Effector CD4-positive, alpha-beta T cell (primary cell): ENCODE data around the gene ACOT8.
"Not testable (repeated sequence)": the region's sequence is repeated elsewhere in the genome, so short reads cannot be mapped to it uniquely, and the experiment has no call there.

ENCODE experiments used
- DNase-seq: peaks from one replicate; pipeline ENCODE4 v3.0.0-alpha.2; 2020
- total RNA-seq: gene quantifications from one replicate; lab custom pipeline; 2026; lab: John Stamatoyannopoulos, UW

ACOT8 gene
- 15.9 reads per million, percentile 42 among the genes with 10 or more reads in this experiment for total RNA-seq

GRCh38 chr20:45857114-45857881 is at the start of gene ACOT8, which contains the start of gene ZSWIM3:
ACOT8 (minus strand) TSS chr20:45857392; CDS start chr20:45857315, 77 bp downstream.
ZSWIM3 (plus strand) TSS chr20:45857614; CDS start chr20:45857826, 212 bp downstream.
- DNase-seq: peak; percentile 94

GRCh38 chr20:45905505-45906079 is 48.4 kb upstream of the ACOT8 start:
- no peak for DNase-seq

GRCh38 chr20:45904583-45905504 is 47.7 kb upstream of the ACOT8 start:
- DNase-seq: no peak

DNA sequence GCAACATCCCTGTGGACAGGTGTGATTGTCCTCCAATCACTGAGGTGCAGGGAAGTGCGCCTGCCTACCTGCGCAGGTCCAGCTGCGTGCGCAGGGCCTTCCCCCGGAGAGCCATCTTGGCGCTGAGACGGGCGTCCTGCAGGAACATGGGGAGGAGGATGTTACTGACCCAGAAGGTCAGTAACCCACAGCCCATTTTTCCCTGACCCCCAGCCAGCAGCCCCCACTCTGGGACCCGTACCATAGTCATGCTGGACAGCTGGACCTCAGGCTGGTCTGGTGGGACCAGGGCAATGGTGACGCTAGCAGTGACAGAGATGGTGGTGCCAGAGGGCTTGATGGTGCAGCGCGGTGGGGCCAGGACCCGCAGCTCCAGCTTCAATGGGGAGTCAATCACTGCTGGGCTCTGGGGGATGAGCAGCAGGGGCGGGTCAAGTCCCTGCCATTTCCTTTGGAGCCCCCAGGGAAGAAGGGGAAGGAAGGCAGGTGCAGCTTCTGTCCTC is 45.1 kb upstream of the ACOT8 start:
- no peak for DNase-seq

DNA sequence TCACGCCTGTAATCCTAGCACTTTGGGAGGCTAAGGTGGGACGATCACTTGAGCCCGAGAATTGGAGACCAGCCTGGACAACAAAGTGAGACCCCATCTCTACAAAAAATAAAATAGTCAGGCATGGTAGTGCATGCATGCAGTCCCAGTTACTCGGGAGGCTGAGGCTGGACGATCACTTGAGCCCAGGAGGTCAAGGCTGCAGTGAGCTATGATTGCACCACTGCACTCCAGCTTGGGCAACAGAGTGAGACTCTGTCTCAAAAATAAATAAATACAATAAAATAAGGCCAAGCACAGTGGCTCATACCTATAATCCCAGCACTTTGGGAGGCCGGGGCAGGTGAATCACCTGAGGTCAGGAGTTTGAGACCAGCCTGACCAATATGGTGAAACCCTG is 44.1 kb upstream of the ACOT8 start:
- DNase-seq: not testable (repeated sequence)

DNA sequence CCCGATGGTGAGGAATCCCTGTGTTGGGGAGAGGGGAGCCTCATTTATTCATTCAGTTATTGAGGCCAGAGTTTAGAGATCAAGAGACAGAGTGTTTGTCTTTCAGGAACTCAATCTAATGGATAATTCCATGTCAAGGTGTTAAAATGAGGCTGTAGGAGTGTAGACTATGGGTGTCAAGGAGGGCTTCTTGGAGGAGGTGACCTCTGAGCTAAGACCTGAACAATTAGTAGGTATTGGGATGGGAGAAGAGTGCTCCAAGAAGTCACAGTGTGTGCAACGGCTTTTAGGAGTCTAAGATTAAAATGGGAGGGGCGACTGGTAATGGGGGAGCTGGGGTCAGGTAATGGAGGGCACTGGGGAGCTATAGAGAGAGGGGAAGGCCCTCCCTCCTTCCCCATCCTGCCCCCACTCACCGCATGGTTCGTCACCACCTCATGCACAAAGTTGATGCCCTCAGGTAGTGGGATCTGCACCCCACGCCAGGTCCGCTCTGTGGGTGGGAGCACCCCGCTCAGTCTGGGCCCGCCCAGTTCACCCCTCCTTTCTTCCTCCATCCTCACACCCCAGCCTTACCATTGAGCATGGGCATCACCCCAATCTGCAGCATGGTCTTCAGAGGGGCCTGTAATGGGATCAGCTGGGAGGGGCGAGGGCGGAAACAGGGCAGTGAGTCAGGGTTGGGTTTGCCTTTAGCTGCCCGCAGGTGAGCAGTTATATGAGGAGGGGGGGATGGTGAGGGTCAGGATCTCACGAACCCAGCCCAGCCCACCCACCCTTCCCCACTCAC is 42.0 kb upstream of the ACOT8 start:
- no peak for DNase-seq

DNA sequence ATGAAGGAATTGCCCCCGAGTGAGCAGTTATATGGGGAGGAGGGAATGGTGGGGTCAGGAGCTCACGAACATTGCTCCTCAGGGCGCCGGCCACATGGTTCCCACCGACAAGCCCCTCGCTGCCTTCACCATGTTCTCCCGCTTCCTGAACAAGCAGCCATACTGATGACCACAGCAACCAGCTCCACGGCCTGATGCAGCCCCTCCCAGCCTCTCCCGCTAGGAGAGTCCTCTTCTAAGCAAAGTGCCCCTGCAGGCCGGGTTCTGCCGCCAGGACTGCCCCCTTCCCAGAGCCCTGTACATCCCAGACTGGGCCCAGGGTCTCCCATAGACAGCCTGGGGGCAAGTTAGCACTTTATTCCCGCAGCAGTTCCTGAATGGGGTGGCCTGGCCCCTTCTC is 41.1 kb upstream of the ACOT8 start:
- DNase-seq: no peak

DNA sequence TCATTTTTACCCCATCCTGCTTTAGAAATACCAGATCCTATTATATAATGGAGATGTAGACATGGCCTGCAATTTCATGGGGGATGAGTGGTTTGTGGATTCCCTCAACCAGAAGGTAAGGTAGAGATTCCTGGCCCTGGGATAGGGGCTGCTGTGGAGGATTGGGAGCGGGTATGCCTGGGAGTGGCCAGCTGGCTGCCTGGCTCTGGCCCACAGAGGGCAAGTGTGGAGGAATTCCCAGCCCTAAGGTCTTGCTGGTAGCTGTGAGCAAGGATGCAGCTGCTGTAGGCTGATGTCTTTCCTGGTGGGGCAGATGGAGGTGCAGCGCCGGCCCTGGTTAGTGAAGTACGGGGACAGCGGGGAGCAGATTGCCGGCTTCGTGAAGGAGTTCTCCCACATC is 40.5 kb upstream of the ACOT8 start:
- no peak for DNase-seq

DNA sequence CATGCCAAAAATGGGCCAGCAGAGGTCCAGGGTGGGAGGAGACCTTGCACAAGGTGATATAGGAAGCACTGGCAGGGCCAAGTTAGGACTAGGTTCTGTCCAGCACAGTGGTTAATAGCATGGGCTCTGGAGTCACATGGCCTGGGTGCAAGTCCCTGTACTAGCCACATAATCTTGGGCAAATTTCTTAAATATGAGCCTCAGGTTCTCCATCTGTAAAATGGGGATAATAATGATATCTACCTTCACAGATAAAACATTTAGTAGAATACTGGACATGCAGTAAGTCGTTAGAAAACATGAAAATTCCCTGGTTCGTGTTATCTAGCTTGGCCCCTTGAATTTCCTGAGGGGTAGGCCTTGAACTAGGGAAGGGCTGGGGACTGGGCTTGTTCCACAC is 40.1 kb upstream of the ACOT8 start:
- DNase-seq: no peak

DNA sequence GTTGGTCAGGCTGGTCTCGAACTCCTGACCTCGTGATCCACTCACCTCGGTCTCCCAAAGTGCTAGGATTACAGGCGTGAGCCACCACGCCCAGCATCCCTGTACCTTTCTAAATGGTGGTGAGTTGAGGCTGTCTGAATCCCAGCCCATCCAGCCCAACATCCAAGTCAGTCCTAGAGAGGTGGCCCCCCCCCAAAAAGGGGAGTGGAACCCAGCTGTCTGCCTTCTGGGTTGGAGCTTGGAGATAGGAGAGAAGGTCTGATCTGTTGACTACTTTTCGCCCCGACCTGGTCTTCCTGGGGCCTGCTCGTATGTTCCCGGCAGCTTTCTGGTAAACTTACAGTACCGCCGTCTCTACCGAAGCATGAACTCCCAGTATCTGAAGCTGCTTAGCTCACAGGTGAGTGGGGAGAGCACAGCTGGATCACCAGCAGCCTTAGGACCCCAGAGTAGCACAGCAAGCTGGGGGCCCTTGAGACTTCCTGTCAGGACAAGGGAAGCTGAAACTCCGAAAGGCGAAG is 39.5 kb upstream of the ACOT8 start:
- DNase-seq: no peak

DNA sequence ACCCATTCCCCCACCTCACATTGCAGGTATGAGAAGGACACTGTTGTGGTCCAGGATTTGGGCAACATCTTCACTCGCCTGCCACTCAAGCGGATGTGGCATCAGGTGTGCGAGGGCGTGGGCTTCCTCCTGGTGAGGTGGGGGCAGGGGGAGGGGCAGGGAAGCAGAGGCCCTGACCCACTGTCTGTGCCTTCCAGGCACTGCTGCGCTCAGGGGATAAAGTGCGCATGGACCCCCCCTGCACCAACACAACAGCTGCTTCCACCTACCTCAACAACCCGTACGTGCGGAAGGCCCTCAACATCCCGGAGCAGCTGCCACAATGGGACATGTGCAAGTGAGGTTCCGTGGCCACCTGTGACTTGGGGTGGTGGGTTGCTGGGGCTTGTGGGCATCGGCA is 37.6 kb upstream of the ACOT8 start:
- no peak for DNase-seq

DNA sequence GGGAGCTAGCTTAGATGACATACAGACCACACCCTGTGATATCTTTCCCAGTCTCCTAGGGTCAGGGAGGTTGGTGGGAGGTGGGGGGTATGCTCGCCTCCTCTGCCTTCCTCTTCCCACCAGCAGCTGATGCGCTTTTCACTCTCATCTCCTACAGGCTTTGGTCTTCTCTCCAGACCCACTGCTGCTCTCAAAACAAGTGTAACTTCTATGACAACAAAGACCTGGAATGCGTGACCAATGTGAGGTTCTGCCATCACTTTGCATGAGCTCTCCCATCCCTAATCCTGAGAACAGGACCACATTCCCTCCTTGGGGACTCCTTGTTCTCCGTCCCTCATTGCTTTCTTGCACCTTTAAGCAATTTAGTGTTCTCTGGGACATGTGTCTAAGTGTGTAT is 36.6 kb upstream of the ACOT8 start:
- no peak for DNase-seq

- no peak for DNase-seq
These were observed 35.8 kb upstream of the ACOT8 start for GRCh38 chr20:45892828-45893500.

GRCh38 chr20:45892049-45892825 is 35.0 kb upstream of the ACOT8 start:
- DNase-seq: no peak

DNA sequence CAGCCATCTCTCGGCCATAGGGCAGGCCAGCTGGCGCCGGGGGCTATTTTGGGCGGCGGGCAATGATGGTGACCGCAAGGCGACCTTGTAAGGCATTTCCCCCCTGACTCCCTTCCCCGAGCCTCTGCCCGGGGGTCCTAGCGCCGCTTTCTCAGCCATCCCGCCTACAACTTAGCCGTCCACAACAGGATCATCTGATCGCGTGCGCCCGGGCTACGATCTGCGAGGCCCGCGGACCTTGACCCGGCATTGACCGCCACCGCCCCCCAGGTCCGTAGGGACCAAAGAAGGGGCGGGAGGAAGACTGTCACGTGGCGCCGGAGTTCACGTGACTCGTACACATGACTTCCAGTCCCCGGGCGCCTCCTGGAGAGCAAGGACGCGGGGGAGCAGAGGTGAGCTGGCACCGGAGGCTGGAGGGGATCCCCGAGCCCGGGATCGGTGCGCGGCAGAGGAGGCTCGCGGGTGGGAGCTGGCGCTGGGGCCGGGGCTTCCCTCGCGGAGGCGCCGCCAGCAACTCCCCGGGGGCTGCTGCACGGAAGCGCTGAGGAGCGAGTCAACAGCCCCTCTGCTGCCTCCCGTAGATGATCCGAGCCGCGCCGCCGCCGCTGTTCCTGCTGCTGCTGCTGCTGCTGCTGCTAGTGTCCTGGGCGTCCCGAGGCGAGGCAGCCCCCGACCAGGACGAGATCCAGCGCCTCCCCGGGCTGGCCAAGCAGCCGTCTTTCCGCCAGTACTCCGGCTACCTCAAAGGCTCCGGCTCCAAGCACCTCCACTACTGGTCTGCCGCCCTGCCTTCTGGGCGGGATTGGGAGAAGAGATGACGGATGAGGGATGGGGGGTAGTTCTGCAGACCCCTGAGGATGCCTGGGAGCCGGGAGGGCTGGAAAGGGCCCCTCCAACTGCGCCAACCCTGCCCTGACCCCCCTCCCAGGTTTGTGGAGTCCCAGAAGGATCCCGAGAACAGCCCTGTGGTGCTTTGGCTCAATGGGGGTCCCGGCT is 34.1 kb upstream of the ACOT8 start, which contains the start of the genes CTSA and NEURL2:
TSS of gene CTSA (plus strand) at position 351 of the 999 bp plus-strand sequence. CDS start at position 585, 234 bp downstream.
TSS of gene NEURL2 (minus strand) at position 224 of the 999 bp plus-strand sequence. CDS start at position 7, 217 bp downstream.
- DNase-seq: peak; percentile 81

GRCh38 chr20:45890077-45890984 is 33.1 kb upstream of the ACOT8 start:
- peak; percentile 27 for DNase-seq

- DNase-seq: no peak
These were observed 31.5 kb upstream of the ACOT8 start for GRCh38 chr20:45888681-45889080.

- no peak for DNase-seq
These were observed 30.1 kb upstream of the ACOT8 start, which contains the start of gene SPATA25 for GRCh38 chr20:45887346-45887715. SPATA25 (minus strand) TSS chr20:45887622; CDS start chr20:45887590, 32 bp downstream.
